HG03469 (cell line): ENCODE data around the gene UCP3.
"Not testable (repeated sequence)": the region's sequence is repeated elsewhere in the genome, so short reads cannot be mapped to it uniquely, and the experiment has no call there.

Source experiments
- ATAC-seq: cut with Tn5 transposase; IDR thresholded peaks from one replicate; pipeline ENCODE4 v1.9.1; 2021; ENCODE audit warnings: mild to moderate bottlenecking, moderate library complexity, moderate number of reproducible peaks; ENCODE audit not compliant: unreplicated experiment

The UCP3 gene

DNA sequence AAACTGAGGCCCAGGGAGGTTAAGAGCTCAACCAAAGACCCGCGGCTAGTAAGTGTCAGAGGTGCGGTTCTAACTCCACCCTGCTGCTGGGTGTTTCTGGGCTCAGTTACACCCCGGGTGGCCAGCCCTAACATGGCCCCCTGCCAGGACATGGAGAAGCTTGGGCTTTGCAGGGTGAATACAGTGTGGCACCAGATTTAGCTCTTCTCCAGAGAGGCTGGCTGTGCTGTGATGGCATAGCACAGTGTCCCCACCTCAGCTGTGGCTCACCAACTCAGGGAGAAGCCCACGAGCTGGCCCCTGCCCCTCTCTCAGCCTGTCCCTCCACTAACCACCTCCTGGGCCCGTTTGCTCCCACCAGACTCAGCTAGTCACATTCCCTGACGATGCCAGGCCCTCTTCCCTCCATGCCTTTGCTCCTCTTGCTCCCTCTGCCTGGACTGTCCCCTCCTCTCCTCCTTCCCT lies 7.0 kb downstream of the UCP3 start:
- ATAC-seq = no peak

DNA sequence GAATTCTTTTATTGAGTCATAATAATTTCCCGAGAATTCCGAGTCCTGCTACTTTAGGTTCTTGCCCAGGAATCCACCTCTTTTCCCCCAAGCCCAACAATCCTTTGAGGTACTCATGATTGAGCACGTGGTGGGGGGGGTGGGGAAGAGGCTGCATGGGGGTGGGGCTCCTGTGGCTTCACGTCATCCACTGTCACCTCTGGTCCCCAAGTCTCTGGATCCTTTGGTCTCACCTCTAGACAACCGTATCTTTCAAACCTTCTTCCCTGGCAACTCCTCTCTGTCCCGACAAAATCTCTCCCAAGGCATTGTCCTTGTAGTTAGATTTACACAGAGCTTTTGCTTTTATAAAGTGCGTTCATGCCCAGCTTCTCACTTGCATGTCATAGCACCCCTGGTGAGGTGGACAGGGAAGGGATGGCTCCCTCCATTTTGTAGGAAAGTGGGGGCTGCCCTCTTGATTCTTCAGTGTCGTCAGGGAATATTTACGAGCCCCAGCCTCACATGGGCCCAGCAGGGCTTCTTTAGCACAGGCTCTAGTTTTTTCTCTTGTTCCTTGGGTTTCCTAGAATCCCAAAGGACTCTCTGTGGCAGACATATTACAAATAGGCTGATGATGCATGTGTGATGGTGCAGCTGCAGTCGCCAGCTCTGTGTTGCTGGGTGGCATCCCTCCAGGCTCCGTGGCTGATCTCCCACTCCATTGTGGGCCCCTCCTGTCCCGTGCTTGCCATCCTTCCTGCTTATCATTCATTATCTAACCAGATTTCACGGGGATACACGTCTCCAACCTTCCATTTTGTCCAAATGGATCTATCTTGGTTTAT lies 8.4 kb downstream of the UCP3 start:
- ATAC-seq = no peak

DNA sequence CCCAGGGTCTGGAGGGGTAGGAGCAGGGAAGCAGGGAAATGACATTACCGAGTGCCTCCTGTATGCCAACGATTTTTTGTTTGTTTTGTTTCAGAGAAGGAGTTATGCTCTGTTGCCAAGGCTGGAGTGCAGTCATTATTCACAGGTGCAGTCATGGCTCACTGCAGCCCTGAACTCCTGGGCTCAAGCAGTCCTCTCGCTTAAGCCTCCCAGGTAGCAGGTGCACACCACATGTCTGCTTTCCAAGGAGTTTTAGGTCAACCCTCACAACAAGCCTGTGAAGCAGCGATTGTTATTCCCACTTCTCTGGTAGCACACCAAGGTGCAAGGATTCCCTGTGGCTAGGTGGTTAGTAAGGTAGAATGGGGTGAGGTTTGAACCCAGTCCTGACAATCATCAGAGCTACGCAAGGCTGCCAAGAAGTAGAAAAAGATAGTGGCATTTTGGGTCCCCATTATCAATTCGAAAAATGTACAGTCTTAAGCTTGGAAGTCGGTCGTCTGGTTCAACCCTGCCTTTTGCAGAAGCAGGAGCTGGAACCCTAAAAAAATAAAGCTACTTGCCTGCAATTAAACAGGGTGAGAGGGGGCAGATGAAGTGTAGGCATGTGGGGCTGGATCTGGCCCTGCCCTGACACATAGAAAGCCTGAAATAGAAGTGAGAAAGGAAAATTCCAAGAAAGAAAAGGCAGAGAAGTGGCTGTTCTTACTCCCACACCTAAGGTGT lies 9.1 kb downstream of the UCP3 start:
- no peak for ATAC-seq

DNA sequence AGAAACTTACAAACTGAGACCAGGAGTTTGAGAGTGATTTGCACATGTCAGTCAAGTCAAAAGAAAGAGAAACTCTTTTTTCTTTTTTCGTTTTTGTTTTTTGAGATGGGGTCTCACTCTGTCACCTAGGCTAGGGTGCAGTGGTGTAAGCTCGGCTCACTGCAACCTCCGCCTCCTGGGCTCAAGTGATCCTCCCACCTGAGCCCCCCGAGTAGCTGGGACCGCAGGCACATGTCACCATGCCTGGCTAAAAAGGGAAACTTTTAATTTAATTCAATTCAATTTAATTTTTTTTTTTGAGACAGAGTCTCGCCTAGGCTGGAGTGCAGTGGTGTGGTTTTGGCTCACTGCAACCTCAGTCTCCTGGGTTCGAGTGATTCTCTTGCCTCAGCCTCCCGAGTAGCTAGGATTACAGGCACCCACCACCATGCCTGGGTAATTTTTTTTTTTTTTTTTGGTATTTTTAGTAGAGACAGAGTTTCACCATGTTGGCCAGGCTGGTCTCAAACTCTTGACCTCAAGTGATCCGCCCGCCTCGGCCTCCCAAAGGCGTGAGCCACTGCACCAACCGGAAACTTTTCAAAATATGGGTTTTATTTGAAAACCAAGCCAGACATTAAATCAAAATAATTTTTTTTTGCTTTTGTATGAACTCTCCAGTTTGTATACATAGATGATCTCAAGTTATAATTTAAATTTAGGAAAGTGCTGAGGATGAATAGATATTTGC lies 9.9 kb downstream of the UCP3 start:
- no peak for ATAC-seq

DNA sequence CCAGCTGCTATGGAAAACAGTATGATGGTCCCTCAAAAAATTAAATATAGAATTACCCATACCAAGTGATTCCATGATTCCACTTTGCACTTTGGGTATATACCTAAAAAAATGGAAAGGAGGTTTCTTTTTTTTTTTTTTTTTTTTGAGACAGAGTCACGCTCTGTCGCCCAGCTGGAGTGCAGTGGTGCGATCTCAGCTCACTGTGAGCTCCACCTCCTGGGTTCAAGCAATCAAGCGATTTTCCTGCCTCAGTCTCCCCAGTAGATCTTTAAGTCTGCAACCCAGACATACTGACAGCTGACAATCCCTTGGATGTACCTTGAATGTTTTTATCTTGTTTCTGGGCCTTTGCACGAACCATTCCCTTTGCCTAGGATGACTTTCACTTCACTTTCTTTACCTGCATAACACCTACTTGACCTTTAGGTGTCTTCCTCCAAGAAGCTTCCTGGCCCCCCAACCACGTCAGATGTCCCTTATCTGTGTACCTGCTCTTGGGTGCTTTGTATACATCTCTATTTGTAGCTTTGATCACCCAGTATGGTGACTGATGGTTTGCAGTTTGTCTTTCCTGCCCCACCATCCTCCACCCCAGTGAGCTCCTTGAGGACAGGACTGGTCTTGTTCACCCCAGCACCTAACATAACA lies 11.6 kb downstream of the UCP3 start:
- ATAC-seq = no peak

DNA sequence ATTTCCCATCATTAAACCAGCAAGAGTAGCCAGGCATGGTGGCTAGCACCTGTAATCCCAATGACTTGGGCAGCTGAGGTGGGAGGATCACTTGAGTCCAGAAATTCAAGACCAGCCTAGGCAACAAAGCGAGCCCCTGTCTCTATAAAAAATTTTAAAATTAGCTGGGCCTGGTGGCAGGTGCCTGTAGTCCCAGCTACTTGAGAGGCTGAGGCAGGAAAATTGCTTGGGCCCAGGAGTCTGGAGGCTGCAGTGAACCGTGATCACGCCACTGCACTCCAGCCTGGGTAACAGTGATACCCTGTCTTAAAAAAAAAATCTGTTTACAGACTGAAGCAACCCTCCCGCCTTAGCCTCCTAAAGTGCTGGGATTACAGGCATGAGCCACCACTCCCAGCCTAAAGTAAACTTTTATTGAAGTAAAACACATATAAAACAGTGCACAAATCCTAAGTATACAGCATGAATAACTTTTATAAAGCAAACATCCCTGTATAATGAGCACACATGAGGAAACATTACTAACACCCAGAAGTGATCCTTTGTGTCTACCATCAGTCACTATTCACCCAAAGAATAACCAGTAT lies 12.6 kb downstream of the UCP3 start:
- ATAC-seq = no peak

DNA sequence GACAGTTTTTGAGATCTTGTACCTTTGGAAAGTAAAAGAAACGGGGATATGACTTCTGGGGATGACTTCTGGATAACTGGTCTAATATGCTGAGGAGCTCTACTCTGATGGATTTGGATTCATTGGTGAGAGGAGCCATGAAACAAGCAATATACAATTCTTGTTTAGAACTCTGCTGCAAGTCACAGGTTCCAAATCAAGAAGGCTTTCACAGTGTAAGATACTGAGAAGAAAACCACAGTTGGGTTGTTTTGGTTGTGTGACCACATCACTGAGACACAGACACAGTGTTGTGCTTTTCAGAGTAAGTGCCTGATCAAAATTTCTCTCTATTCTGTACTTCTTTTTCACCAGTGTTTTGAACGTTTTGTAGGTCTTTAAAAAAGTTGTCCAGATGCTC lies 13.2 kb downstream of the UCP3 start:
- ATAC-seq = no peak

DNA sequence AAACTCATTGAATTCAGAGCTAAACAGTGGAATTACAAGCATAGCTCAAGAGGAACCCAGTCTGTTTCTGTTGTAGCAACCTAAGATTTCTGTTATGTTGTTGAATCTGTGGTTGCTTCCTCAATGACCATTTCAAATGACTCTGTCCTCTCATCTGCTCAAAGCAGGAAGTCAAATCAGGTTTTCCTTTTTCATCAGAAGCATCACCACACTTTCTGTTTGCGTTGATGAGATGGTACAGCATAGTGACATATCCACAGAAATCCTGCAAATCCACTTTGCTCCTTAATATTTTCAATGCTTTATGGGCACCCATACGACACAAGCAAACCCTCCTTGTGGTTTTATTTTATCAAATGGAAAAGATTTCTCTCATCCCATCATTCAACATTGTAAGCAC lies 13.6 kb downstream of the UCP3 start:
- no peak for ATAC-seq

DNA sequence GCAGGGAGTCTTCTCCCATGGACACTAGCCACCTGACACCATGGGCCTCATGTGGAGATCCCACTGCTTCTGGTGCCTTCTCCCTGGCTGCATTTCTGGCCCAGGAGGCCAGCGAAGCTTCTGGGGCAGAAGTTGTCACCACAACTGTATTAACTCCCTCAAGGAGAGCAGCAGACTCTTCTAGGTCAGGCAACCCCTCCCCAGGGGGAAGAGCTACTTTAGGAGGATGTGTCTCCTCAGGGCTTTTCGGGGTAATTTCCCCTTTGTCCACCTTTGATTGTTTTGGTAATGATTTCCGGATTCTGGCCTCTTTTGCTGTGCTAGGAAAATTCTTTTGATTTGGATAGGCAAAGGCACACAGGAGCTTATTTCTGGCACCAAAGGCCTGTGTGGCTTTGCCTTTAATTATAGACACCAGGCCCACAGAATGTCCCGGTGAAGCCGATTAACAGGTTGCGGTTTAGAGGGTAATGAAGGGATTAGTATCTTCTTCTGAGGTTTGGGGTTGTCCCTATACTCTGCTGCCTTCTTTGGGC lies 17.3 kb downstream of the UCP3 start:
- no peak for ATAC-seq

DNA sequence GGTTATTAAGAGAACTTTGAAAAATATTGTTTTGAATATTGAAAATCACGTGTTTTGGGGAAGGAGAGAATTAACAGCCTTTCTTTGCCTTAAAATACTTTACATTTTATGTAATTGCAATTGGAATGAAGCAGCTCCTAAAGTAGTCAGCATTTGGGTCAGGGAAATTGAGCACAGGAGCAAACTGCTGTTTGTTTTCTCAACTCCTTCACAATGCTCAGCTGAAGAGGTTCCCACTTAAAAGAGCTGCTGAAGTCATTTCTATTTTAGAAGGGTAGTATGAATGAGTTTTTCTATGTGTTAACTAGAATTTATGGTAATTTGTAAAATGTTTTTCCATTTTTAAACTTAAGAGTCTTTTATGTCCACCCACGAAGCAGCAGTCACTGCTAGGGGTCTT lies 18.2 kb downstream of the UCP3 start:
- no peak for ATAC-seq

DNA sequence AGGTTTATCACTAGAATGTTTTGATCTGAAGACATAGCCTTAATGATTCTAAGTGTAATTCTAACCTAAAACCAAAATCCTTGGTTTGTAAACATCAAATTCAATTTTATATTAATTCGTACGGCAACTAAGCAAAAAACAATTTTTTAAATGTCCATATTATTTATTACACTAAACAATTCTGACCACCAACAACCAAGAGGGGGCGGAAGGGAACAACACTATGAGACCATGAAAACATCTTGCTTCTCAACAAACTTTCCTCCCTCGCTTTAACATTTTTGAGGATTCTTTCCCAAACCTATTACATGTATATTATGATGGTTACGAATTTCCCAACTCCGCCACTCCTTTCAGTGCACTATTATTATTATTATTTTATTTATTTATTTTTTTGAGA lies 19.7 kb downstream of the UCP3 start:
- ATAC-seq = no peak

DNA sequence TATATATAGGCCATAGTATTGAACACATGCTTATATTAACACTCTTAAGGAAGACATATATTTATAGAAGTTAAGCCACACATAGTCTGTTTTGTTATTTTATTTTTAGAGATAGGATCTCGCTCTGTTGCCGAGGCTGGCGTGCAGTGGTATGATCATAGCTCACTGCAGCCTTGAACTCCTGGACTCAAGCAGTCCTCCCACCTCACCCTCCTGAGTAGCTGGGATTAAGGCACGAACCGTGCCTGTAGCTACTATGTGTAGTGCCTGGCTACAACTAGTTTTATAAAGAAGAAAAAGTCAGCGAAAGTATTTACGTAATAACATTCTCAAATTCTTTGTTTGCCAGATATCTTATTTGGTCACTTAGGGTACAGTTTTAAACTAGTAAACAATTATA lies 20.7 kb downstream of the UCP3 start:
- ATAC-seq = no peak

DNA sequence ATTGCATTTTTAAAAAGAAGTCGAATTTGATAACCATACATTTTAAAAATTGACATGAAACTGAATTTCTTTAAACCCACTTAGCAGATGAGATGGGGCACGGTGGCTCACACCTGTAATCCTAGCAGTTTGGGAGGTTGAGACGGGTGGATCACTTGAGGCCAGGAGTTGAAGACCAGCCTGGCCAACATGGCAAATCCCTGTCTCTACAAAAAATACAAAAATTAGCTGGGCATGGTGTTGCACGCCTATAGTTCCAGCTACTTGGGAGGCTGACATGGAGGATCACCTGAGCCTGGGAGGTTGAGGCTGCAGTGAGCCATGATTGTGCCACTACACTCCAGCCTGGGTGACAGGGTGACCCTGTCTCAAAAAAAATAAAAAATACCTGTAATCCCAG lies 23.2 kb downstream of the UCP3 start:
- not testable (repeated sequence) for ATAC-seq

DNA sequence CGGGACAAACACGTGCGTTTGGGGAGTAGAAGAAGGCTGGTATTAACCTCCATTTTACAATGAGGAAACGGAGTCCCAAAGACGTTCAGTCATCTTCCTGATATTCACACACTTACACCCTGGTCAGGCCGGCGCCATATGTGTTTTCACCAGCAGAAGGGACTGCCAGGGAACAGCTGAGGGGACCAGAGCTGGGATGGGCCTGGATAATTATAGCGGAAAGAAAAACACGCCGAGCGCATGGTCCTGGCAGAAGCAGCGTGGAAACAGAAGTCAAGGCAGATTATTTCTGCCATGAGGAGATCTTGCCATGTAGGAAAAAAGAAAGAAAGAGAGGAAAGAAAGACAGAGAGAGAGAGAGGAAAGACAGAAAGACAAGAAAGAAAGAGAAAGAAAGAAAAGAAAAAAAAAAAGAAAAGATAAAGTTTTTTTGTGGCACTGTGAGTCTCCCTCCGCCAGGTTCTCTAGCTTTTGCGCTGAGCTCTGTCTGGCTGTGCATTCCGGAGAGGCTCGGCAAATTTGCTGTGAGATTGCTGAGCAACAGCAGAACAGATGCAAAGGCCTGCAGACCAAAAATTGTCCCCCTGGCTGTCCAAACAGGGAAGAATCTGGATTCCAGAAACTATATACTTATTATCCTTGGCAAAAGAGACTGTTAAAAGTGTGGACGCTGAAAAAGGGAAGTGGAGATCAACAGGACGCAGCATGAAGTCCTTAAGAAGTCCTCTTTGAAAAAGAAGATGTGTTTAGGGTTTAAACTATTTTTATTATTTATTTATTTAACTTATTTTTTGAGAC lies 24.9 kb downstream of the UCP3 start:
- ATAC-seq = no peak

DNA sequence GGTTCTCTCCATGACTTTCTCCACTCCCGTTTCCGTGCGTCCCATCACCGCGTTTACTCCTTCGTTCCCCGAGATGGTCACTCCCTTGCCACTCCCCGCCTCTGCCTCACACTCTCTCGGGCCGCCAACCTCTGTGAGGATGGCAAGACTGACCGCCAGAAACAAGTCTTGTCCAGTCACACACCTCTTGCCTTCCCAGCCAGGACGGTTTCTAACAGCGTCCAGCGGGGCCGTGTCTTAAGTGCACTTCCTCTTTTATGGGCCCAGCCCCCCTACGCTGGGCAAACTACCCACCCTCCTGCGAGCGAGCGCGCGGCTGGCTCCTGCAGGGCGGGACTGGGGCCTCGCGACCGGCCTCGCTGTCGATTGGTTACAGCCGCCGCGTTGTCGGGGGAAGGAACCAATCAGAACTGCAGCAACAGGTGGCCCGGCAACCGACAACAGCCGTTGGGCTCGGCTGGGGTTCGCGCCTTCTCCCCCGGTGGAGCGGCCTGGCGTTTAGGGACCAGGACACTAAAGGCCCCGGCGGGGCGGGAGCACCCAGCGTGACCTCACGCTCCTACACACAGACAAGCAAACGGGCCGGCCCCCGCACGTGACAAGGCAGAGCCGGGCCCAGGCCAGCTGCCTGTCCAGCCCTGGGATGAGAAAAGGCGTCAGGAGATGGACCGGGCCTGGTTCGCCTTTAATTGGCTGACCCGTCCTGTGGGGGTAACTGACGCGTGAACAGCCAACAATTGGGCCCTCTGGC lies 25.7 kb downstream of the UCP3 start:
- peak; percentile 33 for ATAC-seq

DNA sequence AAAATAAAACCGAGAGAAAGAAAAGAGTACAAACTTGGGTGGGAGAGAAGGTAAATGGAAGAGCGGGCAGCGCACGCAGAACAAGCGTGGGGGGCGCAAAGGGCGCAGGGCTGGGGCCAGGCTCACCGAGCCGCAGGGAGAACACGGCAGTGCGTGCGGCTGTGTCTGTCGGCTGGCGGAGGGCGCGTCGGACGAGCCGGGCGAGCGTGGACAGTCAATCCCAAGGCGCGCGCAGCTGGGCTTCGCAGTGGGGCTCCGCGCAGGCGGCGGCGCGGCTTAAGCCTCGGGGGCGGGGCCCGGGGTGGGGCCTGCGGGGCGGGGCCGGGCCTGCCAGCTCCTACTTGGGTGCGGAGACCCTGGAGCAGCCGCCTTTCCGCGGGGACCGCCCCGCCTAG lies 26.3 kb downstream of the UCP3 start, which contains the start of gene UCP2:
UCP2 (minus strand) TSS at position 249 of the 395 bp plus-strand sequence. CDS start 4,465 bp downstream, outside the sequence.
- peak; percentile 25 for ATAC-seq

DNA sequence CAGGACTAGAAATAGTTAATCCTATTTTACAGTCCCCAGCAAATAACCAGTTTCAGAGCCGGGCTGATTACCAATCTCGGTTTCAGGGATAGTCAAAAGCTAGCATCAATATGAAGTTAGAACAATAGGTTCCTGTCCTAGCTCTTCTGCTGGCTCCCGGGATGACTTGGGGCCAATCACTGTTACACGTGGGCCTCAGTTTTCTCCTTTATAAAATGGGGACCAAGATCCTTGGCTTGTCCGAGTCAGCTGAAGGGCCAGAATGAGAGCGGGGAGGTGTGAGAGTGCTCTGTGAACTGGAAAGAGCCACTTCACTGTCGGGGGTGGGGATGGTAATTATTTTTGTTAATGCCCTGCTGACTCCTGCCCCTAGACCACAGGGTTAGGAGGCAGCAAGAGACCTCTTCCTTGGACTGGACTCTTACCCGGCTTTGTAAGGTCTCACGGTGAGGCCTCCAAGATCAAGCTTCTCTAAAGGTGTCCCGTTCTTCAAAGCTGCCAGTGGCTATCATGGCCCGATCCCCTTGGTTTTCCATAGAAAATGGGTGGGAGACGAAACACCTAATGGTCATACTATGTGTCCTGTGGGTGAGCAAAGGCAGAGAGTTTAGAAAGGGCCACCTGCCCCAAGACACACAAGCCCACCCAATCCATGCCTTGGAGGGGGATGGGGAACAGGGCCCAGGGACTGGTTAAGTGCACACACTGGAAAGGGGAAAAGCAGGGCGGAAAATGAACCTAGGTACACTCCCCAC lies 27.7 kb downstream of the UCP3 start:
- no peak for ATAC-seq
